IMR-90 (cell line): ENCODE data around the gene KIFAP3. TPM values are rescaled to one million over a fixed set of nuclear protein-coding genes. Genes with fewer than 3 reads are reported as not detected.

Experiments used
- USF2 ChIP-seq: fragments of 150-350 bp; IDR thresholded peaks from 2 replicates; pipeline ENCODE4 v1.6.1; 2017; ENCODE audit warnings: mild to moderate bottlenecking, antibody characterized with exemption, low read length, low read depth
- polyA plus RNA-seq, 3 experiments: library from polyadenylated mRNA; depleted of rRNA; stranded (reverse); fragments of >200 nt; gene quantifications; 2 replicates each; pipeline ENCODE4 v1.2.3, GENCODE V29; 2012; ENCODE audit warnings: low replicate concordance in 1 of 3
- total RNA-seq: library from RNA; depleted of rRNA; stranded (reverse); fragments of >200 nt; gene quantifications from 2 replicates; pipeline ENCODE4 v1.2.3, GENCODE V29; 2012

KIFAP3 gene
- total and polyA plus RNA-seq, 2 of the 4 experiments (the other 2 are of a cell fraction) = 10.5 to 10.9 TPM

- no peak for TF ChIP-seq USF2
Measured at GRCh38 chr1:169928438-169929209, 145.9 kb downstream of the KIFAP3 start (continued).
